ENCODE results near the gene PDE4D.

DNA sequence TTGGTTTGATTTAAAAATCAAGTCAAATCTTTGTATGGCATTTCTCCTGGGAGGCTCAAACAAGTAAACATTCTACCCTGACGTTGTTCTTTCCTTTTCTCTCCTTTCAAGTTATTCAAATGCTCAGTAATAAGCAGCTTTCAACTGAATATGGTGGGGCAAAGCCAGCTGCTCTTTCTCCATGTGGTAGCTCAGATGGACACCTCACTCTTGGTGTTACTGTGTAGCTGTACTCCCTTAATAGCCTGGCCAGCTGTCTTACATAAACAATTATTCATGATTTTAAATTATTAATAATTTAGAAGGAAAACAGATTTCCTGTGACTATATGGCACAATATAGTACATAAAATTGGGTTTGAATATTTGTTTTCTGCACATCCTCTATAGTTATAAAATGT lies 165.2 kb downstream of the PDE4D start:
- TF ChIP-seq ZFP30 (CRISPR knock-in tag; IDR thresholded peaks at IDR 0.05) (no peak), ISL1 (CRISPR knock-in tag; IDR thresholded peaks at IDR 0.05) (no peak), ZC3H10 (CRISPR knock-in tag; IDR thresholded peaks at IDR 0.05) (no peak), ZNF70 (CRISPR knock-in tag; IDR thresholded peaks at IDR 0.05) (no peak), ARNTL (CRISPR knock-in tag; IDR thresholded peaks at IDR 0.05; ENCODE audit: borderline replicate concordance, low read depth) (no peak), ZNF8 (CRISPR knock-in tag; IDR thresholded peaks at IDR 0.05) (no peak), GLIS3 (CRISPR knock-in tag; IDR thresholded peaks at IDR 0.05) (no peak), RARB (CRISPR knock-in tag; IDR thresholded peaks at IDR 0.05) (no peak), CSDC2 (CRISPR knock-in tag; IDR thresholded peaks at IDR 0.05) (no peak)
- TF ChIP-seq, protein P1, sequence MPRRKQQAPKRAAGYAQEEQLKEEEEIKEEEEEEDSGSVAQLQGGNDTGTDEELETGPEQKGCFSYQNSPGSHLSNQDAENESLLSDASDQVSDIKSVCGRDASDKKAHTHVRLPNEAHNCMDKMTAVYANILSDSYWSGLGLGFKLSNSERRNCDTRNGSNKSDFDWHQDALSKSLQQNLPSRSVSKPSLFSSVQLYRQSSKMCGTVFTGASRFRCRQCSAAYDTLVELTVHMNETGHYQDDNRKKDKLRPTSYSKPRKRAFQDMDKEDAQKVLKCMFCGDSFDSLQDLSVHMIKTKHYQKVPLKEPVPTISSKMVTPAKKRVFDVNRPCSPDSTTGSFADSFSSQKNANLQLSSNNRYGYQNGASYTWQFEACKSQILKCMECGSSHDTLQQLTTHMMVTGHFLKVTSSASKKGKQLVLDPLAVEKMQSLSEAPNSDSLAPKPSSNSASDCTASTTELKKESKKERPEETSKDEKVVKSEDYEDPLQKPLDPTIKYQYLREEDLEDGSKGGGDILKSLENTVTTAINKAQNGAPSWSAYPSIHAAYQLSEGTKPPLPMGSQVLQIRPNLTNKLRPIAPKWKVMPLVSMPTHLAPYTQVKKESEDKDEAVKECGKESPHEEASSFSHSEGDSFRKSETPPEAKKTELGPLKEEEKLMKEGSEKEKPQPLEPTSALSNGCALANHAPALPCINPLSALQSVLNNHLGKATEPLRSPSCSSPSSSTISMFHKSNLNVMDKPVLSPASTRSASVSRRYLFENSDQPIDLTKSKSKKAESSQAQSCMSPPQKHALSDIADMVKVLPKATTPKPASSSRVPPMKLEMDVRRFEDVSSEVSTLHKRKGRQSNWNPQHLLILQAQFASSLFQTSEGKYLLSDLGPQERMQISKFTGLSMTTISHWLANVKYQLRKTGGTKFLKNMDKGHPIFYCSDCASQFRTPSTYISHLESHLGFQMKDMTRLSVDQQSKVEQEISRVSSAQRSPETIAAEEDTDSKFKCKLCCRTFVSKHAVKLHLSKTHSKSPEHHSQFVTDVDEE (CRISPR knock-in tag; IDR thresholded peaks at IDR 0.05): no peak
- TF ChIP-seq, protein P2, sequence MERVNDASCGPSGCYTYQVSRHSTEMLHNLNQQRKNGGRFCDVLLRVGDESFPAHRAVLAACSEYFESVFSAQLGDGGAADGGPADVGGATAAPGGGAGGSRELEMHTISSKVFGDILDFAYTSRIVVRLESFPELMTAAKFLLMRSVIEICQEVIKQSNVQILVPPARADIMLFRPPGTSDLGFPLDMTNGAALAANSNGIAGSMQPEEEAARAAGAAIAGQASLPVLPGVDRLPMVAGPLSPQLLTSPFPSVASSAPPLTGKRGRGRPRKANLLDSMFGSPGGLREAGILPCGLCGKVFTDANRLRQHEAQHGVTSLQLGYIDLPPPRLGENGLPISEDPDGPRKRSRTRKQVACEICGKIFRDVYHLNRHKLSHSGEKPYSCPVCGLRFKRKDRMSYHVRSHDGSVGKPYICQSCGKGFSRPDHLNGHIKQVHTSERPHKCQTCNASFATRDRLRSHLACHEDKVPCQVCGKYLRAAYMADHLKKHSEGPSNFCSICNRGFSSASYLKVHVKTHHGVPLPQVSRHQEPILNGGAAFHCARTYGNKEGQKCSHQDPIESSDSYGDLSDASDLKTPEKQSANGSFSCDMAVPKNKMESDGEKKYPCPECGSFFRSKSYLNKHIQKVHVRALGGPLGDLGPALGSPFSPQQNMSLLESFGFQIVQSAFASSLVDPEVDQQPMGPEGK (CRISPR knock-in tag; IDR thresholded peaks at IDR 0.05; ENCODE audit: borderline replicate concordance): no peak
- TF ChIP-seq, protein P3, sequence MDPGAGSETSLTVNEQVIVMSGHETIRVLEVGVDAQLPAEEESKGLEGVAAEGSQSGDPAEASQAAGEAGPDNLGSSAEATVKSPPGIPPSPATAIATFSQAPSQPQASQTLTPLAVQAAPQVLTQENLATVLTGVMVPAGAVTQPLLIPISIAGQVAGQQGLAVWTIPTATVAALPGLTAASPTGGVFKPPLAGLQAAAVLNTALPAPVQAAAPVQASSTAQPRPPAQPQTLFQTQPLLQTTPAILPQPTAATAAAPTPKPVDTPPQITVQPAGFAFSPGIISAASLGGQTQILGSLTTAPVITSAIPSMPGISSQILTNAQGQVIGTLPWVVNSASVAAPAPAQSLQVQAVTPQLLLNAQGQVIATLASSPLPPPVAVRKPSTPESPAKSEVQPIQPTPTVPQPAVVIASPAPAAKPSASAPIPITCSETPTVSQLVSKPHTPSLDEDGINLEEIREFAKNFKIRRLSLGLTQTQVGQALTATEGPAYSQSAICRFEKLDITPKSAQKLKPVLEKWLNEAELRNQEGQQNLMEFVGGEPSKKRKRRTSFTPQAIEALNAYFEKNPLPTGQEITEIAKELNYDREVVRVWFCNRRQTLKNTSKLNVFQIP (CRISPR knock-in tag; IDR thresholded peaks at IDR 0.05; ENCODE audit: borderline replicate concordance, low read depth): no peak
- TF ChIP-seq, protein P4, sequence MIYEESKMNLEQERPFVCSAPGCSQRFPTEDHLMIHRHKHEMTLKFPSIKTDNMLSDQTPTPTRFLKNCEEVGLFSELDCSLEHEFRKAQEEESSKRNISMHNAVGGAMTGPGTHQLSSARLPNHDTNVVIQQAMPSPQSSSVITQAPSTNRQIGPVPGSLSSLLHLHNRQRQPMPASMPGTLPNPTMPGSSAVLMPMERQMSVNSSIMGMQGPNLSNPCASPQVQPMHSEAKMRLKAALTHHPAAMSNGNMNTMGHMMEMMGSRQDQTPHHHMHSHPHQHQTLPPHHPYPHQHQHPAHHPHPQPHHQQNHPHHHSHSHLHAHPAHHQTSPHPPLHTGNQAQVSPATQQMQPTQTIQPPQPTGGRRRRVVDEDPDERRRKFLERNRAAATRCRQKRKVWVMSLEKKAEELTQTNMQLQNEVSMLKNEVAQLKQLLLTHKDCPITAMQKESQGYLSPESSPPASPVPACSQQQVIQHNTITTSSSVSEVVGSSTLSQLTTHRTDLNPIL (CRISPR knock-in tag; IDR thresholded peaks at IDR 0.05; ENCODE audit: low read depth): no peak

Measured in SK-N-SH treated with all-trans-retinoic acid at 6 μM for 48 hours (cell line).